Esophagus (tissue), 2 donors: ENCODE measurements around the gene PPP2R5C. TPM values are rescaled to one million over a fixed set of nuclear protein-coding genes. Genes with fewer than 3 reads are reported as not detected.

Experiments
- H3K27ac ChIP-seq, 2 donors: one replicate each; pipeline ENCODE4 v1.5.1; 2013; ENCODE audit warnings: low read depth in 2 of 2, mild to moderate bottlenecking in 2 of 2, inconsistent platforms in 1 of 2, low read length in 1 of 2, moderate library complexity in 1 of 2
- H3K27me3 ChIP-seq, 2 donors: one replicate each; pipeline ENCODE4 v1.6.1; 2013; ENCODE audit warnings: low read length in 2 of 2, control low read depth in 1 of 2, mild to moderate bottlenecking in 1 of 2; ENCODE audit not compliant: insufficient read depth in 2 of 2, control insufficient read depth in 1 of 2
- H3K36me3 ChIP-seq, 2 donors: one replicate each; pipeline ENCODE4 v1.6.1; 2013; ENCODE audit warnings: low read length in 1 of 2; ENCODE audit not compliant: control insufficient read depth in 2 of 2, insufficient read depth in 2 of 2
- H3K4me1 ChIP-seq, 2 donors: one replicate each; pipeline ENCODE4 v1.6.1; 2013; ENCODE audit warnings: low read length in 1 of 2; ENCODE audit not compliant: control insufficient read depth in 2 of 2, insufficient read depth in 2 of 2
- H3K4me3 ChIP-seq, 2 donors: one replicate each; pipeline ENCODE4 v1.5.1; 2013; ENCODE audit warnings: low read length in 2 of 2, mild to moderate bottlenecking in 2 of 2, low read depth in 1 of 2, moderate library complexity in 1 of 2
- H3K9me3 ChIP-seq, 2 donors: one replicate each; pipeline ENCODE4 v1.6.1; 2013; ENCODE audit warnings: mild to moderate bottlenecking in 2 of 2, low read depth in 1 of 2, low read length in 1 of 2, moderate library complexity in 1 of 2; ENCODE audit not compliant: control insufficient read depth in 2 of 2, insufficient read depth in 1 of 2
- WGBS, 2 donors: extraction: QIAGEN DNeasy Blood & Tissue Kit; methylation state at CpG; one replicate each; pipeline ENCODE4 v1.1.7; 2013; 5-methylcytosine and 5-hydroxymethylcytosine counted together
- polyA plus RNA-seq, 2 donors: library from polyadenylated mRNA; stranded (reverse); fragments of 200-250 nt; gene quantifications; one replicate each; pipeline ENCODE4 v1.2.3, GENCODE V29; 2013
- donor health status: healthy with polysubstance abuse.
- donor health status: Bipolar disorder and iron deficiency.

PPP2R5C gene
- polyA plus RNA-seq, 2 donors: 64.8 to 87.3 TPM

- Histone ChIP-seq H3K27me3 (no peaks in the 10 kb centered on the region), H3K36me3 (peaks cover 0 to 2% of the 10 kb centered on the region in 2 donors), H3K9me3 (no peaks in the 10 kb centered on the region), H3K4me3 (peak overlapping the region; percentile 56 to 74), H3K27ac (peak overlapping the region; percentile 100), H3K4me1 (peaks cover 3 to 9% of the 10 kb centered on the region in 2 donors)
- WGBS, 2 donors: 0% methylated on average over 23 of the region's 23 CpGs
These were observed 48.4 kb downstream of the PPP2R5C start for GRCh38 chr14:101809671-101810514.

GRCh38 chr14:101810897-101811621, 49.5 kb downstream of the PPP2R5C start:
- WGBS, 2 donors: 50 to 59% methylated on average over 5 of the region's 5 CpGs
- peak overlapping the region; percentile 62 to 64 for H3K27ac ChIP-seq
- H3K4me3 ChIP-seq: peak overlapping the region in 1 of 2 donors; percentile 74
- no peaks in the 10 kb centered on the region for H3K9me3 ChIP-seq
- H3K36me3 ChIP-seq: peaks cover 0 to 3% of the 10 kb centered on the region in 2 donors
- no peaks in the 10 kb centered on the region for H3K27me3 ChIP-seq
- H3K4me1 ChIP-seq: peaks cover 3 to 6% of the 10 kb centered on the region in 2 donors

- Histone ChIP-seq H3K27me3 (no peaks in the 10 kb centered on the region), H3K27ac (peak overlapping the region; percentile 58 to 66), H3K9me3 (no peaks in the 10 kb centered on the region), H3K4me1 (peaks cover 3 to 6% of the 10 kb centered on the region in 2 donors), H3K36me3 (peaks cover 0 to 3% of the 10 kb centered on the region in 2 donors), H3K4me3 (peak overlapping the region in 1 of 2 donors; percentile 15)
- 72 to 75% methylated on average over 11 of the region's 11 CpGs for WGBS, 2 donors
These were observed 50.6 kb downstream of the PPP2R5C start for GRCh38 chr14:101812071-101812470.

- 75 to 77% methylated on average over 7 of the region's 7 CpGs for WGBS, 2 donors
- Histone ChIP-seq H3K4me1 (peaks cover 3 to 6% of the 10 kb centered on the region in 2 donors), H3K27ac (peak overlapping the region; percentile 54 to 68), H3K27me3 (no peaks in the 10 kb centered on the region), H3K4me3 (no peak overlapping the region), H3K36me3 (peaks cover 0 to 3% of the 10 kb centered on the region in 2 donors), H3K9me3 (no peaks in the 10 kb centered on the region)
These were observed 51.8 kb downstream of the PPP2R5C start for GRCh38 chr14:101813171-101813759.

- H3K4me3 ChIP-seq: no peak overlapping the region
- H3K27ac ChIP-seq: no peak overlapping the region
- no peaks in the 10 kb centered on the region for H3K9me3 ChIP-seq
- H3K36me3 ChIP-seq: peaks cover 0 to 3% of the 10 kb centered on the region in 2 donors
- 84% methylated on average over 1 of the region's 1 CpG for WGBS, 2 donors
- H3K4me1 ChIP-seq: peaks cover 3 to 6% of the 10 kb centered on the region in 2 donors
- H3K27me3 ChIP-seq: no peaks in the 10 kb centered on the region
These were observed 52.3 kb downstream of the PPP2R5C start for GRCh38 chr14:101813833-101814232.

- Histone ChIP-seq H3K27me3 (no peaks in the 10 kb centered on the region), H3K36me3 (peaks cover 0 to 5% of the 10 kb centered on the region in 2 donors), H3K4me1 (peaks cover 3 to 6% of the 10 kb centered on the region in 2 donors), H3K4me3 (no peak overlapping the region), H3K9me3 (no peaks in the 10 kb centered on the region), H3K27ac (peak overlapping the region; percentile 2 to 28)
- WGBS, 2 donors: 67 to 73% methylated on average over 5 of the region's 5 CpGs
These were observed 53.4 kb downstream of the PPP2R5C start for GRCh38 chr14:101814934-101815333.

GRCh38 chr14:101815994-101816393, 54.5 kb downstream of the PPP2R5C start:
- peak overlapping the region in 1 of 2 donors; percentile 36 for H3K27ac ChIP-seq
- no peak overlapping the region for H3K4me3 ChIP-seq
- no peaks in the 10 kb centered on the region for H3K9me3 ChIP-seq
- peaks cover 3 to 6% of the 10 kb centered on the region in 2 donors for H3K4me1 ChIP-seq
- no peaks in the 10 kb centered on the region for H3K27me3 ChIP-seq
- H3K36me3 ChIP-seq: peaks cover 3 to 5% of the 10 kb centered on the region in 2 donors
- WGBS, 2 donors: 81 to 86% methylated on average over 10 of the region's 10 CpGs

- H3K27ac ChIP-seq: peak overlapping the region in 1 of 2 donors; percentile 48
- H3K4me3 ChIP-seq: no peak overlapping the region
- H3K9me3 ChIP-seq: no peaks in the 10 kb centered on the region
- 77 to 82% methylated on average over 11 of the region's 11 CpGs for WGBS, 2 donors
- H3K27me3 ChIP-seq: no peaks in the 10 kb centered on the region
- H3K36me3 ChIP-seq: peaks cover 3 to 5% of the 10 kb centered on the region in 2 donors
- H3K4me1 ChIP-seq: peaks cover 0 to 3% of the 10 kb centered on the region in 2 donors
These were observed 56.0 kb downstream of the PPP2R5C start for GRCh38 chr14:101817501-101818001.
